GM19467 (cell line): ENCODE measurements around the gene MTARC1.
A peak's percentile ranks its signal among the peaks of the same experiment; 100 is the strongest.

Experiments
- ATAC-seq: cut with Tn5 transposase; IDR thresholded peaks from one replicate; pipeline ENCODE4 v1.9.1; 2021; ENCODE audit warnings: mild to moderate bottlenecking, moderate library complexity; ENCODE audit not compliant: unreplicated experiment

MTARC1 gene

DNA sequence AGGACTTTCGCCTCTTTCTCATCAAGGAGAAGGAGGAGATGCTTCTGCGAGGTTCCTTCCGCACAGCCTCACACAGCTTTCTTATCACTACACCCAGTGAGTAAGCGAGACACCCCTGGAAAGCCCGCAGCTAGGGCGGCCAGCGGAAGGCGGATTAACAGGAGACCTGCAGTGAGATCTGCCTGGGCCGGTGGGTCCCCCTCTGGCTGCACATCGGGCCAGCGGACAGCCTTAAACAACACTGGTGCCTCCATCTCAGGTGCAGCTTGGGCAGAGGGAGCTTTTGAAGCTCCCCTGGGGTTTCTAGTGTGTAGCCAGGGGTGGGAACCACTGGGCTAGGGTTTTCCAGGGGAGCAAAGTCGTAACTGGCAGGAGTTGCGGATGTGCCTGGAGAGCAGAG is 17.5 kb upstream of the MTARC1 start:
- no peak for ATAC-seq

DNA sequence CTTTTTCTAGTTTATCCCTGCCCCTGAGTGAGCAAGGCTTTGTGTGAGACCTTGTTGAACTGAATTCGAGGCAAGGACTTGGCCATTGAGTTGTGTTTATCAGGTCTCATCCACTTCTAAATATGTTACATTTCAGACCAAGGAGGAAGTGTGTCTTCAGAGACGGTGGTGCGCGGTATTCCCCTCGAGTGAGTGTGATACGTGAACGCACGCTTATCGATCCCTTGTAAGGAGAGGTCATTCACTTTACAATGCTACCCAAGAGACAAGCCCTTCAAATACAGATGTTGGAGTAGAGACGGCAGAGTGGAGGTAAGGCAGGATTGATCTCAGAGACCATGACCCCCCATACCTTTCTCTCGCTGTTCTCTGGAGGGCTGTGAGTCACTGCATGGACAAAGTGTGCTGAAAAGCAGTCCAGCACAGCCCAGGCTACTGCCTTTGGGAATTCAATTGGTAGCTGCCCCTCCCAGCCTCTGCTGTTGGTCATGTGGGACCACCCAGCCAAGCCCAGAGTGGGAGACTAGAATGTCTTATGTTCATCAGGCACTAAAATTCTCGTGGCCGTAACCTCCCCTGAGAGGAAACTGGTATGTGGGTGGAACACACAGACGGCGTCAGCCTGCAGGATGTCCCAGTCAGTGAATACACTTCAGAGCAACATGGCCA is 16.3 kb upstream of the MTARC1 start:
- peak; percentile 63 for ATAC-seq

- ATAC-seq: no peak
Measured at GRCh38 chr1:220772846-220773245, 13.9 kb upstream of the MTARC1 start.

DNA sequence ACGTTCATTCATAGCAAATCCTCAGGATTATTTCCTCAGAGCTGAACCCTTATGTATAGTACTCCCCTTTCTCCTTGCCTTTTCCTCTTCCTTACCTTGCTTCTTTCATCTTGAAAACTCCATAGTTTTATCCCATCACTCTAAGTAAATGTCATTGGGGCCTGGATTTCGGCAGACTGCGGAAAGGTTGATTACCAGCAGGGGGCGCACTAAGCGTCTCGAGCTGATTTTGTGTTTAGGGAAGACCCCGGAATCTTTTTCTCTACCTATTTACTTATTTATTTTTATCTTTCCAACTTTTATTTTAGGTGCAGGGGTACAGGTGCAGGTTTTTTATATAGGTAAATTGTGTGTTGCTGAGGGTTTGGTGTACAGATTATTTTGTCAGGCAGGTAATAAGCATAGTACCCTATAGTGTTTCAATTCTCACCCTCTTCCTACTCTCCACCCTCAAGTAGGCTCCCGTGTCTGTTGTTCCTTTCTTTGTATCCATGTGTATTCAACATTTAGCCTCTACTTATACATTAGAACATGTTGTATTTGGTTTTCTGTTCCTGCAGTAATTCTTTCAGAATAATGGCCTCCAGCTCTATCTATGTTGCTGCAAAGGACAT is 11.4 kb upstream of the MTARC1 start:
- no peak for ATAC-seq

DNA sequence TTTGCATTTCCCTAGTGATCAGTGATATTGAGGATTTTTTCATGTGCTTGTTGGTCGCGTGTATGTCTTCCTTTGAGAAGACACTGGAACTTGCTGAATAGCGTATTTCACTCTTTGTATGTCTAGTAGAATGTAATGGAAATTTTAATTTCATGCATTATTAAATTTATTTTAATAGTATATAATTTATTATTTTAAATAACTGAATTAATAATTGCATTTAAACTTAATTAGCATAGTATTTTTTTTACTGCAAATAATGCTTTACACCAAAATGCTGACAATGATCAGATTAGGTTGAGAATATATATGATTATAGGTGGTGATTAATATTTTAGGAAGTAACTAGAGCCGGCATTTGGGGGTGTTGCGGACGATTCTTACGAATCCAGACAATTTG is 10.5 kb upstream of the MTARC1 start:
- no peak for ATAC-seq

DNA sequence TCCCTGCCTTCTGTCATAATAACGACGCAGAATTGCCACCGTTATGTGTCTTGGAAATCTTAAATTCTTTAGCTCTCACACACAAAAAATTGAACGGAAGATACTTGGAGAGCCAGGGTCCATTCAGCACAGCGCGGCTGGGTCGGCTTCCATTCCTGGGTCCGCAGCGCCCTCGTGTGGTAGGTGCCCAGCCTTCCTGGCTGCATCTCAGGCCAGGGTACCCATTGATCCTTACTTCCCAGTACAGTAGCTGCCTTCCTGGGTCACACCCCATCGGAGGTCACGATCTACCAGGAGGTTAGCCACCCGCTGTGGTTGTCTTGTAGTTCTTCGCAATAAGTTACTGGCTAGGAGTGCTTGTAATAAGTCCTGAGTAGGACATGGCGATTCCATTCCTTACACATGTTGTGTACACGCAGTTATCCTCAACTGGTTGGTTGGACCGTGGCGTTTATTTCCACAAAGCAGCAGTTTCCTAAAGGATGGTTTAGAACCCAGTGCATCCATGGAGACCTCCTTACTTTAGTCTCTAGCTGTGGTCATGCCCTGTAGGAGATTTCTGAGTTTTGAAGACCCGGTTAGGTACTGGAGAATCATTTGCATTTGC is 9.9 kb upstream of the MTARC1 start:
- ATAC-seq: peak; percentile 91

DNA sequence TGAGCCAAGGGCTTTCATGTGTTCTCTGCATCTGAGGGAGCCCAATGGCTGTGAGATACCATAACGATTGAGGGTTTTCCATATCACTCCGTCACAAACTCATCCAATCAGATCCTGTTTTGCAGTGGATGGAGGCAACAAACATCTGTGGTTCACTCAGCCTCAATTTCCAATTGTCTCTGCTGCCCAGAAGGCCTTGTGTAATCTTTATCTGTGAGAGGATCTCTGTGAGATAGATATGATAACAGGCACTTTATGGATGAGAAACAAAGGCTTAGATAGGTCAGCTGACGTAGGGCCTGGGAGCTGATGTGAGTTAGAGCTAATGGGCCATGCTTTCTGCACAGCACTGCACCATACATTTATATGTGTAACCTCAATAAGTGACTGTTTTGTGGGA is 3.3 kb upstream of the MTARC1 start:
- ATAC-seq: no peak

- no peak for ATAC-seq
Measured at GRCh38 chr1:220784751-220785150, 2.0 kb upstream of the MTARC1 start.

- no peak for ATAC-seq
Measured at GRCh38 chr1:220785166-220786056, 1.3 kb upstream of the MTARC1 start.

- no peak for ATAC-seq
Measured at GRCh38 chr1:220786057-220786336, 716 bp upstream of the MTARC1 start.

DNA sequence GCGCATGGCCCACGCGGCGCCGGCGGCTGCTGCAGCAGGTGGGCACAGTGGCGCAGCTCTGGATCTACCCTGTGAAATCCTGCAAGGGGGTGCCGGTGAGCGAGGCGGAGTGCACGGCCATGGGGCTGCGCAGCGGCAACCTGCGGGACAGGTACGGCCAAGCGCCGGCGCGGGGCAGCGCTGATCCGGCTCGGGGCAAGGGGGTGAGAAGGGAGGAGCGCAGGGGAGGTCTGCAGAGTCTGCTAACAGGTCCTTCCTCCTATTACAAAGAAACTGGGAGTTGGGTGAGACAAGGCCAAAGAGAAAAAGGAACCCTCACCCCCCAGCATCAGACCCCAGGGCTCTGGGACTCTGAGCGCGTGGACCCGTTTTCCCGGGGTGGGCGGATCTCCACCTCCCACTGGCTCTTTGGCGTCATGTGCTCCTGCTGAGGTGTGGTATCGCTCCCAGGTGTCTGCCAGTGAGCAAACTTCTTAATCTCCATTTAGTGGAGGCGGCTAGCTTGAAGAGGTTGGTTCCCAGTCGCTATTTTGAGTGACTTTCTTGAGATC is 431 bp downstream of the MTARC1 start:
- ATAC-seq: peak; percentile 29

GRCh38 chr1:220788900-220789299 is 2.2 kb downstream of the MTARC1 start:
- ATAC-seq: no peak

- ATAC-seq: no peak
Measured at GRCh38 chr1:220789532-220790147, 2.9 kb downstream of the MTARC1 start.

DNA sequence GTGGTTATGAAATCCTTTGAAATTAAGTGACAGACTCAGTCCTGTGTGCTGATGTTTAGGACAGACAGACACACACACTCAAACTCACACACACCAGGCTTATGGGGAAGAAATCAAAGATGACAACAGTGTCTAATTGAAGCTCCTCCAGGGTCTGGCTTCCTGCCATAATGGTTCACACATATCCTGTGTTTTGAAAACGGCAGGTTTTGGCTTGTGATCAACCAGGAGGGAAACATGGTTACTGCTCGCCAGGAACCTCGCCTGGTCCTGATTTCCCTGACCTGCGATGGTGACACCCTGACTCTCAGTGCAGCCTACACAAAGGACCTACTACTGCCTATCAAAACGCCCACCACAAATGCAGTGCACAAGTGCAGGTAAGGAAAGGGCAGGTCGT is 4.6 kb downstream of the MTARC1 start:
- no peak for ATAC-seq

GRCh38 chr1:220791956-220792355 is 5.2 kb downstream of the MTARC1 start:
- no peak for ATAC-seq

- ATAC-seq: no peak
Measured at GRCh38 chr1:220796530-220796929, 9.8 kb downstream of the MTARC1 start.

- no peak for ATAC-seq
Measured at GRCh38 chr1:220797044-220797443, 10.3 kb downstream of the MTARC1 start.

DNA sequence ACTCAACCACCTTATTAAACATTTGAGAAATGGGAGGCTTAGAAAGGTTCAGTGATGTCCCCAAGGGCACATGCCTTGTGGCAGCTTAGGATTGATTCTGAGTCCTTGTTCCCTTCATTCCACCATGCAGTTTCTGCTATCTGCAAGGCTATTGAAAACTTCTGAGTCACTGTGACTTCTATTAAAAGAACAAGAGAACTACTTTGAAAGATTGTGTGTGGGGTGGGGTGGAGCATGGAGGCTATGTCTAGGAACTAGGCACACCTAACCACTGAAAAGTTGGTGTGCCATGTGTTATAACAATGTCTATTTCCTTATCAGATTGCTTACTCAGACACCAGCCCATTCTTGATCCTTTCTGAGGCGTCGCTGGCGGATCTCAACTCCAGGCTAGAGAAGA is 10.8 kb downstream of the MTARC1 start:
- no peak for ATAC-seq

- ATAC-seq: no peak
Measured at GRCh38 chr1:220798338-220798737, 11.6 kb downstream of the MTARC1 start.

DNA sequence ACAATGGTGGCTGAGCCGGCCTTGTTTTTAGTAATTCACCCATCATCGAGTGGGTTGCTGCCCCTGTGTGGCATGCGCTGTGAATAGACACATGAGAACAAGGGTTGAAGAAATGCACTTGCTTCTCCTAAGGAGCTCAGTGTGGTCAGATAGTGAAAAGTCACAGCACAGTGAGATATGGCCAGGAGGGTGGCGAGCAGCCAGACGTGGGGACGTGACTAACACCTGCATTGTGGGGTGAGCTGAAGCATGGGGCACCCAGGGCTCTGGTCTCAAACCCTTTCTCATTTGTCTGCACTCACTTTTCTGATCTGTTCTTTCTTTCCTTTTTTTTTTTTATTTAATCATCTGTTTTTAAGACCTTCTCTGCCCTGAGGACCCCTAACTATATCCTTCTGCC is 13.5 kb downstream of the MTARC1 start:
- no peak for ATAC-seq
